HS-5 (cell line): ENCODE results near the gene DHRSX.
"Not testable (repeated sequence)": the region's sequence is repeated elsewhere in the genome, so short reads cannot be mapped to it uniquely, and the experiment has no call there.

Experiments
- DNase-seq: peaks from one replicate; pipeline ENCODE4 v3.0.0-alpha.2; 2012; ENCODE audit warnings: low read depth

DHRSX gene

GRCh38 chrX:2425286-2426071 lies 75.3 kb downstream of the DHRSX start:
- DNase-seq: no peak

GRCh38 chrX:2424317-2424716 lies 76.5 kb downstream of the DHRSX start:
- DNase-seq: no peak

DNA sequence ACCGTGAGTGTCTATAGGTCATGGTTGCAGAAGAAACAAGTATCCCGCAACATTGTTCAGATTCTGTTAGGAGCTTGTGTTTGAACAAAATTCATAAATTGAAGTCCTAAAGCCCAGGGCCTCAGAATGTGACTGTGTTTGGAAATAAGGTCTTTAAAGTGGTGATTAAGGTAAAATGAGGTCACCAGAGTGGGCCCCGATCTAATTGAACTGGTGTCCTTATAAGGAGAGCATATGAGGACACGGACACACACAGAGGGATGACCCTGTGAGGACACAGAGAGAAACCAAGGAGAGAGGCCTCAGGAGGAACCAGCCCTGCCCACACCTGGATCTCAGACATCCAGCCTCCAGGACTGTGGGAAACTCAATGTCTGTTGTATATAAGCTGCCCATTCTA lies 76.9 kb downstream of the DHRSX start:
- DNase-seq: no peak

GRCh38 chrX:2423282-2423681 lies 77.5 kb downstream of the DHRSX start:
- peak; percentile 22 for DNase-seq

DNA sequence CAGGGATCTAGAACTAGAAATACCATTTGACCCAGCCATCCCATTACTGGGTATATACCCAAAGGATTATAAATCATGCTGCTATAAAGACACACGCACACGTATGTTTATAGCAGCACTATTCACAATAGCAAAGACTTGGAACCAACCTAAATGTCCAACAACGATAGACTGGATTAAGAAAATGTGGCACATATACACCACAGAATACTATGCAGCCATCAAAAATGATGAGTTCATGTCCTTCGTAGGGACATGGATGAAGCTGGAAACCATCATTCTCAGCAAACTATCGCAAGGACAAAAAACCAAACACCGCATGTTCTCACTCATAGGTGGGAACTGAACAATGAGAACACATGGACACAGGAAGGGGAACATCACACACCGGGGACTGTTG lies 81.4 kb downstream of the DHRSX start:
- not testable (repeated sequence) for DNase-seq

DNA sequence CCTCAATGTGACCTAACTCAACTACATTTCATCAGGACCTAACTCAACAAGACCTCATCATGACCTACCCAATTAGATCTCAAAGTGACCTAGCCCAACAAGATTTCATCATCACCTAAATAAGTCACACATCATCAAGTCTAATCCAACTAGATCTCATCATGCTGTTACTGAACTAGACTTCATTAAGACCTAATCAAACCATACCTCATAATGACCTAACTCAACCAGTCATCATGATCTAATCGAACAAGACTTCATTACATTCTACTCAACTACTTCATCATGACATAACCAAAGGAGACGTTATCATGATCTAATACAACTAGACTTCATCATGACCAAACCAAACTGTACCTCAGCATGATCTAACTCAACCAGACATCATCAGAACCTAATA lies 82.8 kb downstream of the DHRSX start:
- no peak for DNase-seq

DNA sequence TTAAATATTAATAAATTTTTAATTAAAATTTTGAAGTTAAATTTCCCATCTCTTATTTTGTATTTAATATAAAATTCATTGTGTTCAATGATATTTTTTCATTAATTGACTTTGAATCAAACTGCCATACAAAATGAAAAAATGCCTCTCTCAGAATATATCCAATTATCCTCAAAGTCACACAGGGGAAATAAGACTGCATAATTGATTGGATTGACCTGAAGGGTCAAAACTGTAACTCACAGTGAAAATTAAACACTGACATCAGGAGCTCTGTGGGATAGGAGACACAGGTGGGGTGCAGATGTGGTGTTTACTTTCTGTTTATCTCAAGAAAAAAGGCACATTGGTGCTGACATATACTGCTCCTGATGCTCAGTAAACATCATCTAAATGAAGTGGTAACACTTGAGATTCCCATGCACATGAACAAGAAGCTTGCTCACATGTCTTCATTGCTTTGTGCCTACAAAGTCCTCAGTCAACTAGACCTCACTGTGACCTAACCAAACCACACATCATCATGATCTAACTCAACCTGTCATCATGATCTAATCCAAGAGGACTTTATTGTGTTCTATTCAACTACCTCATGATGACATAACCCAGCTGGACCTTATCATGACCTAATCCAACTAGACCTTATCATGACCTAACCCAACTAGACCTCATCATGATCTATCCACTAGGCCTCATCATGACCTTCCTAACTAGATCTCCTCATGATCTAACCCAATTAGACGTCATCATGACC lies 83.7 kb downstream of the DHRSX start:
- no peak for DNase-seq

GRCh38 chrX:2414384-2414783 lies 86.4 kb downstream of the DHRSX start:
- no peak for DNase-seq

DNA sequence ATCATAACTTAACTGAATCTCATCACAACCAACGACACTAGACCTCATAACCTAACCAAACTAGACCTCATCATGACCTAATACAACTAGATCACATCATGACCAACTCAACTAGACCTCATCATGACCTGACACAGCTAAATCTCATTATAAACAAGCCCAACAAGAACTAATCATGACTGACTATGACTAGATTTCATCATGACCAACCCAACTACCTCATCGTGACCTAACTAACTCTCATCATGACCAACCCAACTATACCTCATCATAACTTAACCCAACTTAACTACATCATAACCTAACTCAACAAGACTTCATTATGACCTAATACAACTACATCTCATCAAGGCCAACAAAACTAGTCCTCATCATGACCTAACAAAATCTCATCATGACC lies 86.8 kb downstream of the DHRSX start:
- DNase-seq: no peak

DNA sequence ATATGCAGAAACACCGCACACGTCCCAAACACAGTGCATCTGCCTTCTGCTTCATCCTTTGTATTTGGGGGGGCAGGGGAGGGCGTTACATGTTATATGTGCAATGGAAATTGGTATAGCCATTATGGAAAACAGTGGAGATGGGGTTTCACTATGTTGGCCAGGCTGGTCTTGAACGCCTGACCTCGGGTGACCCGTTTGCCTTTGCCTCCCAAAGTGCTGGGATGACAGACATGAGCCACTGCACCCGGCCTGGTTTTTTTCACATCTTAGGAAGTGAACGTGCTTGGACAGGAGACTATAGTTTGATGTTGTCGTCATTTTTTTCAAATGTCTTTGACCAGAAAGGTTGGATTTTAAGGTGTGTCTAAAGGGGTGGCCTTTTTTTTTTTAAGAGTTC lies 88.6 kb downstream of the DHRSX start:
- DNase-seq: no peak

- no peak for DNase-seq
These were observed 90.3 kb downstream of the DHRSX start for GRCh38 chrX:2410279-2411020.

DNA sequence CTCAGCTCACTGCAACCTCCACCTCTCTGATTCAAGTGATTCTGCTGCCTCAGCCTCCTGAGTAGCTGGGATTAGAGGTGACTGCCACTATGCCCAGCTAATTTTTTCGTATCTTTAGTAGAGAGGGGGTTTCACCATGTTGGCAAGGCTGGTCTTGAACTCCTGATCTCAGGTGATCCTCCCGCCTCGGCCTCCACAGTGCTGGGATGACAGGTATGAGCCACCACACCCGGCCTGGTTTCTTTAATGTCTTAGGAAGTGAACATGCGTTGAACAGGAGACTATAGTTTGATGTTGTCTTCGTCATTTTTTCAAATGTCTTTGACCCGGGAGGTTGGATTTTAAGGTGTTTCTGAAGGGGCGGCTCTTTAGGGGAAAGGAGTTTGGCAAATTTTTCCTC lies 91.0 kb downstream of the DHRSX start:
- no peak for DNase-seq

DNA sequence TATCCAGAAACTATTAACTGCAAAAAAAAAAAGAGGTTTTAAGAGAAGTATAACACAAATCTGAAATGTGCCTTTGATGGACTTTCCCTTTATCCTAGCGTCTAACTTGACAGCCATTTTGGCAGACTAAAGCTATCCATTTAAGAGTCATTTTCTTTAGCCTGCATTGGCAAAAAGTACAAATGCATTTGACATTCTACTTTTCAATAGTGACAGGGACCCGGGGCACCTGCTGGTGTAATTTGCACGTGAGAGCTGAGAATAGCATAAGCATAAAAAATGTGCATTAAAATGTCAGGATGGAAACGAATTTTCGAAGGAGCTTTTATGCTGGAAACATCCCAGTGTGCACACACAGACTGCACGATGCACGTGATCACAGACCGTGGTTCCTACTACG lies 91.9 kb downstream of the DHRSX start:
- no peak for DNase-seq

- no peak for DNase-seq
These were observed 93.8 kb downstream of the DHRSX start for GRCh38 chrX:2406891-2407518.

DNA sequence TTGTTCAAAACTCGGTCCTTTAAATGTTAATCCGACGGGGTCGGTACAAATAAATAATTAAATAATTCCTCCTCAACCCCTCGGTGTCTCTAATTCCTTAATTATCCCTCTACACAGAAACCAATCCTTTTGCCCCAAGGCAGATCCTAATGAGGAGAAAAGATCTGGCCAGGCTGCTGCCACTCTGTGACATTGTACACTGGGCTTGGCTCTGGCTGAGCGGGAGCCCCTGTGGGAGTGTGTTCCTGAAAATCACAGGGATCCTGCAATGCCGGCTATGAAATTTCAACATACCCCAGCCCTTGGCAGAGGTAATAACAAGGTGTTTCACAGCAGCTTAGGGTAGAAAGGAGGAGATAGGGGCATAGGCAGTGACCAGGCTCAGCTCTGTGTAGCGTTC lies 96.0 kb downstream of the DHRSX start:
- DNase-seq: no peak

DNA sequence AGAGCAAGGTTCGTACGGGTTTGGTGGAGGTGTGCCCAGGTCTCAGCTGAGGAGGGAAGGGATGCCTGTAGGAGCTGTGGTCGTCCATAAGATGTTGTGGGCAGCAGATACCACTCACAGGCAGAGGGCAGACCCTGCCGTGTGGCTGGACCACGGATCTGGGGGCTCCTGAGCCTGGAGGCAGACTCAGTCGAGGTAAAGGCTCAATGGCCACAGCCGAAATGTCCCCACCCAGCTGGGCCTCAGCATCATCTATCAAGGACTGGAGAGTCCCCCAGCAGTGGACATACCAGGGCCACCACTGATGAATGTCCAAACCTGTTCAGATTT lies 98.5 kb downstream of the DHRSX start:
- DNase-seq: no peak

DNA sequence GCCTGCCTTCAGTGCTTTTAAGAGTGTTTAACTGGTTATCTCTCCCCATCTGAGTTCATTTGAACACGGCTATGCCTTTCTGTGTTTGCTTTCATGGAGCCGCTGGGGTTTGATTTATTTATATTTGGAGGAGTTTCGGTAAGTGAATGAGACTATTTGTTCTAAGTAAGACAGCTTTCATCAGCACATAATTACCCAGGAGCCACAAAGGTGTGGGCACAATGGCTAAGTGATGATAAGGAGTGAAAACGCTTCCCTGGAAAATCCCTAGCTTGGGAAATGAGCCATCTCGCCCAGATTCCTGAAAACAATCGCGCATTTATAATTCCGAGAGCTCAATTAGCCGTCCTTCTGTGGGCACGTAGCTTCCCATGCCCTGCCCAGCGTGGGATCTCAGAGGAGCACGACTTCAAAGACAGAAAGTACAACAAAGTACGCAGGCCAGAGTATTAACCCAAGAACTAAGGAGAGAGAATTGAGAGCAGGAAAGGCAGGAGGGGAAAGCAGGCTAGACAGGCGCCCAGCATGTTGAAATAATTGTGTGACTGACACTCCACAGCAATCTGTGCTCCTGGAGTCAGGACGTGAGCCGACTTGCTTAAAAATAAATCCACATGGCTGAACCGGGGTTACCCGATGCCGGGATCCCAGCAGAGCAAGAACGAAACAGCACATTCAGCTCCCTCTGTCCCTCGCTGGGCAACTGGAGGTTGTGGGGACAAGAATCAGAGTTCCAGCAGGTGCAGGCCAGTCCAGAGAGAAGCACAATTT lies 99.0 kb downstream of the DHRSX start:
- DNase-seq: no peak

DNA sequence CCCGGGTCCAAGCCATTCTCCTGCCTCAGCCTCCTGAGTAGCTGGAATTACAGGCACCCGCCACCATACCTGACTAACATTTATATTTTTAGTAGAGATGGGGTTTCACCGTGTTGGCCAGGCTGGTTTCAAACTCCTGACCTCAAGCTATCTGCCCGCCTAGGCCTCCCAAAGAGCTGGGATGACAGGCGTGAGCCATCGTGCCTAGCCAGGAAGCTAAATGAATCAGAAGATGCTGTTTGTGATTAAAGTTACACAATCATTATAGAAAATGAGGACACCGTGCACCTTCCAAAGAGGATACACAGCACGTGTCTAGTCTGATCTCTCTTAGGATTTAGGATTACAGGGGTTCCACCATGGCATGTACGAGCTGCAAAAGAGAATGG lies 99.6 kb downstream of the DHRSX start:
- DNase-seq: no peak

- peak; percentile 26 for DNase-seq
These were observed 102.6 kb downstream of the DHRSX start for GRCh38 chrX:2398064-2398656.

GRCh38 chrX:2397229-2398063 lies 103.3 kb downstream of the DHRSX start:
- no peak for DNase-seq
